ENCODE data around the gene FOXP1. TPM values are rescaled to one million over a fixed set of nuclear protein-coding genes. Genes with fewer than 3 reads are reported as not detected.

The FOXP1 gene
- total and polyA plus RNA-seq, 2 donors (not counting 1 experiment from before 2014, with no cell fraction given), result 70.3 to 101 TPM

DNA sequence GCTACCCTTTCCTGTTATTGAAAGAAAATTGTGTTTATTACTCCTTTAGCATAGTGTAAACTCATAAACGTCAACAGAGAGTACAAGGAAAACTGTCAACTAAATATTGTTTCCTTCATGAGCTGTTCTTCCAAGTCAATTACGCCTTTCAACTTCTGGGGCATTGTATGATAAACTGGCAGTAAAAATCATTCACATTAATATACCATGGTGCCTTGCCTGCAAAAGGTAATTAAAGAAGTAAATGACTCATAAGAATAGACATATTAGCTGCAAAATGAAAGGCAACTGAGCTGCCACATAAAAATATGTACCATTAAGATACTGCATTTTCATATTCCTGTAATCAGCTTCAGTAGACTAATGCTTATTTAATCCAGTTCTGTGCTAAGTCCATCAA lies 447.3 kb downstream of the FOXP1 start:
- TF ChIP-seq EZH2 (IDR thresholded peaks at IDR 0.05; ENCODE audit: low read length, missing control alignments), result no peak
- TF ChIP-seq, protein P1, sequence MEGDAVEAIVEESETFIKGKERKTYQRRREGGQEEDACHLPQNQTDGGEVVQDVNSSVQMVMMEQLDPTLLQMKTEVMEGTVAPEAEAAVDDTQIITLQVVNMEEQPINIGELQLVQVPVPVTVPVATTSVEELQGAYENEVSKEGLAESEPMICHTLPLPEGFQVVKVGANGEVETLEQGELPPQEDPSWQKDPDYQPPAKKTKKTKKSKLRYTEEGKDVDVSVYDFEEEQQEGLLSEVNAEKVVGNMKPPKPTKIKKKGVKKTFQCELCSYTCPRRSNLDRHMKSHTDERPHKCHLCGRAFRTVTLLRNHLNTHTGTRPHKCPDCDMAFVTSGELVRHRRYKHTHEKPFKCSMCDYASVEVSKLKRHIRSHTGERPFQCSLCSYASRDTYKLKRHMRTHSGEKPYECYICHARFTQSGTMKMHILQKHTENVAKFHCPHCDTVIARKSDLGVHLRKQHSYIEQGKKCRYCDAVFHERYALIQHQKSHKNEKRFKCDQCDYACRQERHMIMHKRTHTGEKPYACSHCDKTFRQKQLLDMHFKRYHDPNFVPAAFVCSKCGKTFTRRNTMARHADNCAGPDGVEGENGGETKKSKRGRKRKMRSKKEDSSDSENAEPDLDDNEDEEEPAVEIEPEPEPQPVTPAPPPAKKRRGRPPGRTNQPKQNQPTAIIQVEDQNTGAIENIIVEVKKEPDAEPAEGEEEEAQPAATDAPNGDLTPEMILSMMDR (conservative IDR thresholded peaks at IDR 0.05 in 1 of 2, IDR thresholded peaks at IDR 0.05 in 1 of 2; ENCODE audit: low read depth in 1 of 2, low read length in 2 of 2), result no peak
- Histone ChIP-seq H3K4me3 (replicated peaks in 1 of 4; ENCODE audit: control extremely low read depth in 1 of 4, insufficient read depth in 1 of 4, low read depth in 3 of 4, low read length in 4 of 4) (no peak overlapping the region), H3K27ac (ENCODE audit: insufficient read depth, low read length) (no peak overlapping the region), H3K9ac (ENCODE audit: insufficient read depth, low read length) (no peak overlapping the region), H3K79me2 (ENCODE audit: control insufficient read depth, insufficient read depth, low read length) (no peaks in the 10 kb centered on the region), H3K27me3 (ENCODE audit: control insufficient read depth, insufficient read depth, low read length) (no peaks in the 10 kb centered on the region), H3K4me2 (ENCODE audit: extremely low read depth, insufficient read depth, low read length) (no peak overlapping the region), H2AFZ (ENCODE audit: low read length) (no peak overlapping the region), H3K4me1 (ENCODE audit: control insufficient read depth, extremely low read depth, insufficient read depth, low read length) (peaks cover 10% of the 10 kb centered on the region), H4K20me1 (ENCODE audit: control insufficient read depth, extremely low read depth, insufficient read depth, low read length) (no peaks in the 10 kb centered on the region), H3K36me3 (ENCODE audit: control insufficient read depth, insufficient read depth, low read length) (no peaks in the 10 kb centered on the region), H3K9me3 (ENCODE audit: control insufficient read depth, insufficient read depth, low read depth, low read length) (no peaks in the 10 kb centered on the region)
- DNase-seq (ENCODE audit: low read depth in 2 of 2), result no peak

DNA sequence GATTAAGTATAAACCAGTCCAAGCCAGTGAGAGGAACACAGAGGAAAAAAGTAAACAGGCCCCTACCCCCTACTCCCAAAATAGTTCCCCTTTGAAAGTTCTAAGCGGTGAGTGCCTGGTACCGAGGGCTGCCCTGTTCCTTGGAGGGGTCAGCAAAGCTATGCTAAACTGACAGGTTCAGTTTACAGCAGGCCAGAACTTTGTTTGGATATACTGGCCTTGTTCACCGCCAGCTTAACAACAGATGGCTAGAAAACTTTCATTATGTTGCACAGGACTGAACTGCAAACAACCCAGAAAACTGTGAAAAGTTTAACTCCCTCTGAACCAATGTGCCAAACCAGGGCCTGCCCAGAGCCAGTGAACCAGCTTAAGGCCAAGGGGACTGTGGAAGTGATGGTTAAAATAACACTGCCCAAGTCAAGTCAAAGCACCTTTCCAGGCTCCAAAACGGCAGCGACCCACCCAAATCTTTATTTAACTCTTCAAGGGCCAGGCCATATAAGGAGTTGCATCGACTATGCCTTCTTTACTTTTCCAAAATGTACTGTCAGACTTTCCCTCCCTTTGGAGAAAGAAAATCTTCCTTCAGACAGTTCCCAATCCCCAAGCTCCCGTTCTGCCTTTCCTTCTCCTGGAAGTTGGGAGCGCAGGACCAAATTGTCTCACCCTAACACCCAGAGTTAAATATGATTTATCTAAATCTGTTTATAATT lies 448.0 kb downstream of the FOXP1 start:
- Histone ChIP-seq H4K20me1 (ENCODE audit: control insufficient read depth, extremely low read depth, insufficient read depth, low read length) (no peaks in the 10 kb centered on the region), H3K27me3 (ENCODE audit: control insufficient read depth, insufficient read depth, low read length) (no peaks in the 10 kb centered on the region), H3K9me3 (ENCODE audit: control insufficient read depth, insufficient read depth, low read depth, low read length) (no peaks in the 10 kb centered on the region), H3K27ac (ENCODE audit: insufficient read depth, low read length) (no peak overlapping the region), H3K9ac (ENCODE audit: insufficient read depth, low read length) (no peak overlapping the region), H3K36me3 (ENCODE audit: control insufficient read depth, insufficient read depth, low read length) (no peaks in the 10 kb centered on the region), H2AFZ (ENCODE audit: low read length) (peak overlapping the region; percentile 51), H3K79me2 (ENCODE audit: control insufficient read depth, insufficient read depth, low read length) (no peaks in the 10 kb centered on the region), H3K4me3 (replicated peaks in 1 of 4; ENCODE audit: control extremely low read depth in 1 of 4, insufficient read depth in 1 of 4, low read depth in 3 of 4, low read length in 4 of 4) (no peak overlapping the region), H3K4me2 (ENCODE audit: extremely low read depth, insufficient read depth, low read length) (peak overlapping the region; percentile 40), H3K4me1 (ENCODE audit: control insufficient read depth, extremely low read depth, insufficient read depth, low read length) (peaks cover 10% of the 10 kb centered on the region)
- TF ChIP-seq, protein P1 (conservative IDR thresholded peaks at IDR 0.05 in 1 of 2, IDR thresholded peaks at IDR 0.05 in 1 of 2; ENCODE audit: low read depth in 1 of 2, low read length in 2 of 2), result no peak
- no peak for TF ChIP-seq EZH2 (IDR thresholded peaks at IDR 0.05; ENCODE audit: low read length, missing control alignments)
- DNase-seq (ENCODE audit: low read depth in 2 of 2), result peak in 1 of 2 donors; percentile 48

DNA sequence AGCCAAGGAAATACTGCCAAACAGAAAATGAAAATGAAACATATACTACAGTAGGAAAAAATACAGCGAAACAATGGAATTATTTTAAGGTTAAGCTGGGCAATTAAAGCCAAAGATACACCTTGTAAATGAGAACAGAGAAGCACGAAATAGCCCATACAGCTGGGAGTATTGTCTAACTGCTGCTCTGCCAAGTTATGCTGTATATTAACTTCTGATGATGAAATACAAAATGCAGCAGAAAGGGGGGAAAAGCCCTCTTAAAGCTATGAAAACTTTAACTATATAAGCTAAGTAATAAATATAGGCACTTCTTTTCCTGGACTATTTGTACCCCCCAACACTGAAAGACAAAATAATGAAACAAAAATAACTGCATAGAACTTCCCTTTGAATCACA lies 449.0 kb downstream of the FOXP1 start:
- H3K4me2 ChIP-seq (ENCODE audit: extremely low read depth, insufficient read depth, low read length), result no peak overlapping the region
- no peak overlapping the region for H3K27ac ChIP-seq (ENCODE audit: insufficient read depth, low read length)
- peaks cover 10% of the 10 kb centered on the region for H3K4me1 ChIP-seq (ENCODE audit: control insufficient read depth, extremely low read depth, insufficient read depth, low read length)
- no peaks in the 10 kb centered on the region for H4K20me1 ChIP-seq (ENCODE audit: control insufficient read depth, extremely low read depth, insufficient read depth, low read length)
- no peak for TF ChIP-seq EZH2 (IDR thresholded peaks at IDR 0.05; ENCODE audit: low read length, missing control alignments)
- TF ChIP-seq, protein P1 (conservative IDR thresholded peaks at IDR 0.05 in 1 of 2, IDR thresholded peaks at IDR 0.05 in 1 of 2; ENCODE audit: low read depth in 1 of 2, low read length in 2 of 2), result no peak
- H3K27me3 ChIP-seq (ENCODE audit: control insufficient read depth, insufficient read depth, low read length), result no peaks in the 10 kb centered on the region
- no peak overlapping the region for H2AFZ ChIP-seq (ENCODE audit: low read length)
- no peak for DNase-seq (ENCODE audit: low read depth in 2 of 2)
- H3K4me3 ChIP-seq (replicated peaks in 1 of 4; ENCODE audit: control extremely low read depth in 1 of 4, insufficient read depth in 1 of 4, low read depth in 3 of 4, low read length in 4 of 4), result no peak overlapping the region
- H3K9me3 ChIP-seq (ENCODE audit: control insufficient read depth, insufficient read depth, low read depth, low read length), result no peaks in the 10 kb centered on the region
- peaks cover 8% of the 10 kb centered on the region for H3K79me2 ChIP-seq (ENCODE audit: control insufficient read depth, insufficient read depth, low read length)
- no peak overlapping the region for H3K9ac ChIP-seq (ENCODE audit: insufficient read depth, low read length)
- no peaks in the 10 kb centered on the region for H3K36me3 ChIP-seq (ENCODE audit: control insufficient read depth, insufficient read depth, low read length)

All from fibroblast of lung (primary cell).